Chondrocyte (in vitro differentiated cells): ENCODE data around the gene R3HDM1. TPM values are rescaled to one million over a fixed set of nuclear protein-coding genes. Genes with fewer than 3 reads are reported as not detected.
A peak's percentile ranks its signal among the peaks of the same experiment; 100 is the strongest.

Source experiments
- DNase-seq: peaks from one replicate; pipeline ENCODE4 v3.0.0; 2021; ENCODE audit warnings: mixed read lengths, low spot score
- H3K27ac Mint-ChIP-seq: one replicate; pipeline ENCODE4 v1.8.0; 2021; ENCODE audit warnings: mild to moderate bottlenecking, moderate library complexity, mixed read lengths; ENCODE audit not compliant: unreplicated experiment
- H3K27me3 Mint-ChIP-seq: 2 replicates; pipeline ENCODE4 v1.8.0; 2021; ENCODE audit warnings: low read depth, mixed read lengths
- H3K36me3 Mint-ChIP-seq: 2 replicates; pipeline ENCODE4 v1.8.0; 2021; ENCODE audit warnings: low read depth, mixed read lengths
- H3K4me1 Mint-ChIP-seq: 2 replicates; pipeline ENCODE4 v1.8.0; 2021; ENCODE audit warnings: low read depth, mild to moderate bottlenecking, mixed read lengths
- H3K4me3 Mint-ChIP-seq: one replicate; pipeline ENCODE4 v1.8.0; 2021; ENCODE audit warnings: mild to moderate bottlenecking, moderate library complexity, mixed read lengths; ENCODE audit not compliant: unreplicated experiment
- H3K9me3 Mint-ChIP-seq: 2 replicates; pipeline ENCODE4 v1.8.0; 2021; ENCODE audit warnings: low read depth, mixed read lengths
- total RNA-seq: library from RNA; stranded (reverse); gene quantifications from 3 replicates; pipeline ENCODE4 v1.2.1, GENCODE V29; 2021
- TF ChIP-seq, protein P1 (sequence below): fragments of 200-600 bp; sonication (generic); IDR thresholded peaks from 2 replicates; pipeline ENCODE4 v1.5.0; 2021; ENCODE audit warnings: antibody characterized with exemption, mild to moderate bottlenecking, moderate library complexity

Gene R3HDM1
- total RNA-seq, 1 donor from 2014 or later: 28.2 TPM

DNA sequence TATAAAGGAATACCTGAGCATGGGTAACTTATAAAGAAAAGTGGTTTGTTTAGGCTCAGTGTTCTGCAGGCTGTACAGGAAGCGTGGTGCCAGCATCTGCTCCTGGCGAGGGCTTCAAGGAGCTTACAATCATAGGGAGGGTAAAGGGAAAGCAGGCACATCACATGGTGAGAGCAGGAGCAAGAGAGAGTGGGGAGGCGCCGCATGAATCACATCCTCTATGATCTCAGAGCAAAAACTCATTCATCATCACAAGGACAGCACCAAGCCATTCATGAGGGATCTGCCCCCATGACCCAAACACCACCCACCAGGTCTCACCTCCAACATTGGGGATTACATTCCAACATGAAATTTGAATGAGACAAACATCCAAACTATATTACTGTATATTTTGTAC lies 32.5 kb downstream of the R3HDM1 start:
- peaks cover 1% of the 10 kb centered on the region for H3K36me3 Mint-ChIP-seq
- no peak overlapping the region for H3K4me3 Mint-ChIP-seq
- H3K27ac Mint-ChIP-seq: no peak overlapping the region
- H3K4me1 Mint-ChIP-seq: peaks cover 8% of the 10 kb centered on the region
- no peaks in the 10 kb centered on the region for H3K9me3 Mint-ChIP-seq
- no peak for DNase-seq
- H3K27me3 Mint-ChIP-seq: no peaks in the 10 kb centered on the region
- TF ChIP-seq, protein P1, sequence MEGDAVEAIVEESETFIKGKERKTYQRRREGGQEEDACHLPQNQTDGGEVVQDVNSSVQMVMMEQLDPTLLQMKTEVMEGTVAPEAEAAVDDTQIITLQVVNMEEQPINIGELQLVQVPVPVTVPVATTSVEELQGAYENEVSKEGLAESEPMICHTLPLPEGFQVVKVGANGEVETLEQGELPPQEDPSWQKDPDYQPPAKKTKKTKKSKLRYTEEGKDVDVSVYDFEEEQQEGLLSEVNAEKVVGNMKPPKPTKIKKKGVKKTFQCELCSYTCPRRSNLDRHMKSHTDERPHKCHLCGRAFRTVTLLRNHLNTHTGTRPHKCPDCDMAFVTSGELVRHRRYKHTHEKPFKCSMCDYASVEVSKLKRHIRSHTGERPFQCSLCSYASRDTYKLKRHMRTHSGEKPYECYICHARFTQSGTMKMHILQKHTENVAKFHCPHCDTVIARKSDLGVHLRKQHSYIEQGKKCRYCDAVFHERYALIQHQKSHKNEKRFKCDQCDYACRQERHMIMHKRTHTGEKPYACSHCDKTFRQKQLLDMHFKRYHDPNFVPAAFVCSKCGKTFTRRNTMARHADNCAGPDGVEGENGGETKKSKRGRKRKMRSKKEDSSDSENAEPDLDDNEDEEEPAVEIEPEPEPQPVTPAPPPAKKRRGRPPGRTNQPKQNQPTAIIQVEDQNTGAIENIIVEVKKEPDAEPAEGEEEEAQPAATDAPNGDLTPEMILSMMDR: no peak

DNA sequence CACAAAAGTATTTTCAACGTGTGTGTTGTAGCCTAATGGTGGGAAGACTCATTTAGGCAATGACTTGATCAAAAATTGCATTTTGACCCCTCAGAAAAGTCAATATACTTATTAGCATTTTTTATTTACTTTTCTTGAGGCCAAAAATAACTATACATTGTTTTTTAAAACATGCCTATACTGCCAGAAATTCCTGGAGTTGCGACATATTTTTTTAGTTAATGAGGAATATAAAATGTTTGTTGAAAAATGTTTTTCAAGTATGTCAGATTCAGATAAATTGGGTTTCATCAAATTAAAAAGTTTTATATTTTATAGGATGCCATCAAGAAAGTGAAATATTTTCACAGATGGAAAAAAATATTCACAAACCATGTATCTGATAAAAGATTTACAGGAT lies 39.6 kb downstream of the R3HDM1 start:
- TF ChIP-seq, protein P1: no peak
- no peak overlapping the region for H3K27ac Mint-ChIP-seq
- H3K36me3 Mint-ChIP-seq: peaks cover 4% of the 10 kb centered on the region

DNA sequence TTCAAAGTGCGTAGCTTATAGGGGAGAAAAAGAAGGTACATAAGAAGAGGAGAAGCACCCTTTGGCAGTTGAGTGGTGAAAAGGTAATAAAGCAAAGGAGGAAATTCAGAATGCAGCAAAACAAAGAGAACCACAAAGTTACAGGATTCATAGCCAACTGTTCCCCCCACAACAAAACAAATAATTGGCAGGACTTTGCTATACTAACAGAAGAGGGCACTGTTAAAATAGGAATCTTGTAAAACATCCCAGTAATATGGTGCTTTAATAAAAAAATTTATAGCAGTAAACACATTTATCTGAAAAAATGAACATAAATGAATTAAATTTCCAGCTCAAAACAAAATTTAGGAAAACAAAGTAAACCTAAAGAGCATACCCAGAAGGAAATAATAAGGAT lies 42.3 kb downstream of the R3HDM1 start:
- DNase-seq: no peak
- Mint-ChIP-seq H3K36me3 (peaks cover 4% of the 10 kb centered on the region), H3K4me1 (no peaks in the 10 kb centered on the region), H3K9me3 (no peaks in the 10 kb centered on the region), H3K27ac (no peak overlapping the region), H3K27me3 (no peaks in the 10 kb centered on the region), H3K4me3 (no peak overlapping the region)
- TF ChIP-seq, protein P1: peak; percentile 53

More for the DNA sequence above, 39.6 kb downstream of the R3HDM1 start:
- DNase-seq: no peak
- Mint-ChIP-seq H3K27me3 (no peaks in the 10 kb centered on the region), H3K9me3 (no peaks in the 10 kb centered on the region), H3K4me1 (no peaks in the 10 kb centered on the region), H3K4me3 (no peak overlapping the region)

DNA sequence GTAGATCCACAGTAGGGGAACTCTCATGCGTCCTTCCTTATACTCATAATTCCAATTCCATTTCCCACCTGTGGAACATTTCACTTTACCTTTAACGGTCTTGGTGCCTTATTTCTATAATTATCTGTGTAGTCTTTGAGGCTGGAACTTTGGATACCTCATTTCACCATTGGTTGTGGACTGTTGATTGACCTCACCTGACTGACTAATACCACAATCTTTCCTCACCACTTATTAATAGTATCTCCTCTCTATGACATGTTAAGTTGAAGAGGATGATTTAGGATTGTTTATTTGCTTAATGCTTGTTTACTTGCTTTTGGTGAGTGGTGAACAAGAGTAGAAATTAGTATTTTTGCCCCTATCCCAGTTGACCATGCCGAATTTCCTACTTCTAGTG lies 50.0 kb downstream of the R3HDM1 start:
- Mint-ChIP-seq H3K27ac (no peak overlapping the region), H3K4me1 (peaks cover 5% of the 10 kb centered on the region), H3K27me3 (no peaks in the 10 kb centered on the region), H3K36me3 (no peaks in the 10 kb centered on the region), H3K4me3 (no peak overlapping the region), H3K9me3 (no peaks in the 10 kb centered on the region)
- TF ChIP-seq, protein P1: no peak
- no peak for DNase-seq

DNA sequence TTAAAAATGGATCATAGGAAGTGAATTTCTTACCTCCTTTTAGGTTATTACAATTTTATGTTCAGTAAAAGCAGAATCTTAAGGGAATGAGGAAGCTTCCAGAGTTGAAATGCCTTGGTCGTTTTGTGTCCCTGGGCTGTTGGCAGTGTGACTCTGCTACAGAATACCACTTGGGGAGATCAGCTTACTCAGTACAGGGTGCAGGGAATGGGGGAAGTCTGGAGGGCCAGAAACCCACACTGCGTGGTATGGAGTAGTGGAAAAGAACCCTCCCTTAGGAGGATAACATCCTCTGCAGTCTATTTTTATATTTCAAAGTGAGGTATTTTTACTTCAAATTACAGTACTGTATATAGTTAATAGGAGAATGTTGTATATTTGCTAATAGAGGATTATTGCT lies 51.1 kb downstream of the R3HDM1 start:
- Mint-ChIP-seq H3K27ac (no peak overlapping the region), H3K4me1 (peaks cover 6% of the 10 kb centered on the region), H3K9me3 (no peaks in the 10 kb centered on the region), H3K27me3 (no peaks in the 10 kb centered on the region), H3K4me3 (no peak overlapping the region), H3K36me3 (no peaks in the 10 kb centered on the region)
- DNase-seq: no peak
- TF ChIP-seq, protein P1: no peak
